Measurements from ENCODE around the gene OR52I2. TPM values are rescaled to one million over a fixed set of nuclear protein-coding genes. Genes with fewer than 3 reads are reported as not detected.

OR52I2 gene
- total RNA-seq, 1 donor from 2014 or later, result 0.49 TPM

DNA sequence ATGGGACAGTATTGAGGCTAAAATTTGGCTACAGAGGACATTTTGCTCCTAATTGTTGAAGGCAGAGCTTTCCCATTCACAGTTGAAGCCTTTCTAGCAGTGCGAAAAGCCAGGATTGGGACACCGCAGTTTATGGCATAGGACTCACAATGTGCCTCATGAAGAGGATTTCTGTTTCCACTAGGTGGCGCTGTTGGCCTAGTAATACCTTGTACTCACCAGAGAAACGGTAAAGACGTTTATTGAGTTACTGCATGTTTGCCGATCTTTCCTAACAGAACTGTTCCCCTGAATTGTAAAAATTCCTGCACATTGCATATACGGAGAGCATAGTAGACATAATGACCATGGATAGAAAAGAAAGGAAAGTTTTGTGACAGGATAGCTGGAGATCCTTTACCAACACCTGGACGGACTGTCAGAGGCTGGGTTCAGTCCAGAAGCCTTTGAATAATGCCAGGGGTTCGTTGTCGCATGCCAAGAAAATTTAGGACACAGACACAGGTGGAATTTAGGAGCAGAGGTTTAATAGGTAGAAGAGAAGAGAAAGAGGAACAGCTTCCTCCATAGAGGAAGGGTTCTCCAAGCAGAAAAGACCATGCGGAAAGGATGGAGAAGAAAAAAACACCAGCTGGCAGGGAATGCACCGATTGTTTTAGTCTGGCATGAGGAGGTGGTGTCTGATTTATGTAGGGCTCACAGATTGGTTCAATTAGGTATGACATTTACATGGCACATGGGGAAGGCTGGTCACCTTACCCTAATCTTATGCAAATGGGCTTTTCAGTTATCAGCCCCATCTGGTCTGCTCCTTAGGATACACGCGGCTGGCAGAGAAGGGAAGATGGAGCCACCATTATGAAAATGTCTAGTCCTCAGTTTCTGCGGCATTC is 44.9 kb downstream of the OR52I2 start:
- Mint-ChIP-seq H3K27me3 (ENCODE audit: unreplicated experiment) (peaks cover 3% of the 10 kb centered on the region), H3K36me3 (ENCODE audit: unreplicated experiment) (no peaks in the 10 kb centered on the region), H3K9me3 (ENCODE audit: unreplicated experiment) (peaks cover 1% of the 10 kb centered on the region), H3K4me3 (ENCODE audit: unreplicated experiment) (no peak overlapping the region), H3K27ac (ENCODE audit: unreplicated experiment) (no peak overlapping the region), H3K4me1 (ENCODE audit: low read depth, unreplicated experiment) (peaks cover 5% of the 10 kb centered on the region)
- TF ChIP-seq, protein P1, sequence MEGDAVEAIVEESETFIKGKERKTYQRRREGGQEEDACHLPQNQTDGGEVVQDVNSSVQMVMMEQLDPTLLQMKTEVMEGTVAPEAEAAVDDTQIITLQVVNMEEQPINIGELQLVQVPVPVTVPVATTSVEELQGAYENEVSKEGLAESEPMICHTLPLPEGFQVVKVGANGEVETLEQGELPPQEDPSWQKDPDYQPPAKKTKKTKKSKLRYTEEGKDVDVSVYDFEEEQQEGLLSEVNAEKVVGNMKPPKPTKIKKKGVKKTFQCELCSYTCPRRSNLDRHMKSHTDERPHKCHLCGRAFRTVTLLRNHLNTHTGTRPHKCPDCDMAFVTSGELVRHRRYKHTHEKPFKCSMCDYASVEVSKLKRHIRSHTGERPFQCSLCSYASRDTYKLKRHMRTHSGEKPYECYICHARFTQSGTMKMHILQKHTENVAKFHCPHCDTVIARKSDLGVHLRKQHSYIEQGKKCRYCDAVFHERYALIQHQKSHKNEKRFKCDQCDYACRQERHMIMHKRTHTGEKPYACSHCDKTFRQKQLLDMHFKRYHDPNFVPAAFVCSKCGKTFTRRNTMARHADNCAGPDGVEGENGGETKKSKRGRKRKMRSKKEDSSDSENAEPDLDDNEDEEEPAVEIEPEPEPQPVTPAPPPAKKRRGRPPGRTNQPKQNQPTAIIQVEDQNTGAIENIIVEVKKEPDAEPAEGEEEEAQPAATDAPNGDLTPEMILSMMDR (IDR thresholded peaks at IDR 0.05; ENCODE audit: partially characterized antibody, unreplicated experiment), result peak; percentile 93
- DNase-seq, result peak; percentile 84

DNA sequence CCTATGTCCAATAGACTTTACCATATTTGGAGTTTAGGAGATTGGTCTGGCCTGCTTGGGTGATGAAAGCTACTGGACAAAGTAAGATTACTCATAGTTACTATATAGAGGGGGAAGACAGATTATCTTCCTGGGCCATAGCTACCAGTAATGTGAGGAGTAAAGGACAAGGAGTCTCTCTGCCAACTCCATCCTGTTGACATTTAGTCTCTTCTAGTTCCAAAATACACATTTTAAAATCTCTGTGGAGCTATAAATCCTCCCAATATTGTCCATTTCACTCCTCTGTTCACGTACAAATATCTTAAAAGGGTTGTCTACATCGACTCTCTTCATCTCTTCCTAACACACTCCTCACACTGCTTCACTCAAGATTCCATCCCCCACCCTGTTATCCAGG is 54.6 kb downstream of the OR52I2 start:
- no peaks in the 10 kb centered on the region for H3K4me1 Mint-ChIP-seq (ENCODE audit: low read depth, unreplicated experiment)
- H3K36me3 Mint-ChIP-seq (ENCODE audit: unreplicated experiment), result no peaks in the 10 kb centered on the region
- H3K27ac Mint-ChIP-seq (ENCODE audit: unreplicated experiment), result no peak overlapping the region
- DNase-seq, result no peak
- TF ChIP-seq, protein P1 (IDR thresholded peaks at IDR 0.05; ENCODE audit: partially characterized antibody, unreplicated experiment), result no peak
- no peaks in the 10 kb centered on the region for H3K9me3 Mint-ChIP-seq (ENCODE audit: unreplicated experiment)
- H3K27me3 Mint-ChIP-seq (ENCODE audit: unreplicated experiment), result no peaks in the 10 kb centered on the region
- no peak overlapping the region for H3K4me3 Mint-ChIP-seq (ENCODE audit: unreplicated experiment)

DNA sequence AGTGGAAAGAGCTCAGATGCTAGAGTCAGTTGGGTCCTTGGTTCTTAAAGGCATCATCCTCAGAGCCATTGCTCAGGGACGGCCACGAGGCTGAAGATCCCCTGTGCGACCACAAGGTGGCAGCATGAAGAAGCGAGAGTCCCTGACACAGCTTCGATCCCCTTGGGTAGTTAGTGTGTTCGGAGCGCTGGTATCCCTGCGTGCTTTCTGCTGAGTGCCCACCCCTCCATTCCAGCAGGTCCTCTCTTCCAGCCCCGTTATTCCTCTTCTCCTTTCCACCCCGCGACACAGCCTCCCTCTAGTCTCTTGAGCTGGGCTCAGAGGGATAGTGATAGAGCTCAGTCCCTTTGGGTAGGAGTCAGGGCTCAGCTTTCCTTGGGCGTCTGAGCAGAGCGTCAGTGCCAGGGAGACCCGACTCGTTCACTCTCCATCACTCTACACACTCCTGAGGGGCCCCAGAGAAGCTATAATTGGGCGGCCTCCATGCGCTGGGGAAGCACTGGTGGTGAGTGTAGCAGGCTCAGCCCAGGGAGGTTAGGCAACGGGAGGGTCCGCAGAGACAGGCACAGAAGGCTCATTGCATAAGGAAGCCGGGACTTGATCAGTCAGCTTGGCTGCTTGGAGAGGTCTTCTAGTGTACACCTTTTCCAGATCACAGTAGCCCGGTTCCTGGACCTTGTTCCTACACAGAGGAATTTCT is 55.6 kb downstream of the OR52I2 start, which contains the start of gene OR51D1:
Gene OR51D1 (plus strand): TSS at position 516 of the 700 bp plus-strand sequence. CDS start 2,314 bp downstream, outside the sequence.
- Mint-ChIP-seq H3K27me3 (ENCODE audit: unreplicated experiment) (no peaks in the 10 kb centered on the region), H3K36me3 (ENCODE audit: unreplicated experiment) (no peaks in the 10 kb centered on the region), H3K9me3 (ENCODE audit: unreplicated experiment) (no peaks in the 10 kb centered on the region), H3K27ac (ENCODE audit: unreplicated experiment) (no peak within 1 kb of the TSS), H3K4me3 (ENCODE audit: unreplicated experiment) (no peak within 1 kb of the TSS), H3K4me1 (ENCODE audit: low read depth, unreplicated experiment) (no peaks in the 10 kb centered on the region)
- TF ChIP-seq, protein P1 (IDR thresholded peaks at IDR 0.05; ENCODE audit: partially characterized antibody, unreplicated experiment), result peak; percentile 89
- DNase-seq, result peak; percentile 88

- Mint-ChIP-seq H3K27ac (ENCODE audit: unreplicated experiment) (no peak overlapping the region), H3K36me3 (ENCODE audit: unreplicated experiment) (no peaks in the 10 kb centered on the region), H3K4me3 (ENCODE audit: unreplicated experiment) (no peak overlapping the region), H3K27me3 (ENCODE audit: unreplicated experiment) (no peaks in the 10 kb centered on the region), H3K4me1 (ENCODE audit: low read depth, unreplicated experiment) (peaks cover 1% of the 10 kb centered on the region), H3K9me3 (ENCODE audit: unreplicated experiment) (no peaks in the 10 kb centered on the region)
- no peak for DNase-seq
- TF ChIP-seq, protein P1 (IDR thresholded peaks at IDR 0.05; ENCODE audit: partially characterized antibody, unreplicated experiment), result no peak
These were observed 56.1 kb downstream of the OR52I2 start for GRCh38 chr11:4637662-4638047.

All from glutamatergic neuron (in vitro differentiated cells).